CD4-positive, alpha-beta T cell treated with Interferon gamma for 1 hour (primary cell): ENCODE results near the gene DENND2C.

Source experiments
- DNase-seq: peaks from one replicate; pipeline ENCODE4 v3.0.0-alpha.2; 2020

The DENND2C gene

GRCh38 chr1:114677691-114678090 is 7.8 kb upstream of the DENND2C start:
- DNase-seq = no peak

- no peak for DNase-seq
These were observed 6.3 kb upstream of the DENND2C start for GRCh38 chr1:114676115-114676514.

- DNase-seq = no peak
These were observed 2.1 kb upstream of the DENND2C start for GRCh38 chr1:114671939-114672275.

DNA sequence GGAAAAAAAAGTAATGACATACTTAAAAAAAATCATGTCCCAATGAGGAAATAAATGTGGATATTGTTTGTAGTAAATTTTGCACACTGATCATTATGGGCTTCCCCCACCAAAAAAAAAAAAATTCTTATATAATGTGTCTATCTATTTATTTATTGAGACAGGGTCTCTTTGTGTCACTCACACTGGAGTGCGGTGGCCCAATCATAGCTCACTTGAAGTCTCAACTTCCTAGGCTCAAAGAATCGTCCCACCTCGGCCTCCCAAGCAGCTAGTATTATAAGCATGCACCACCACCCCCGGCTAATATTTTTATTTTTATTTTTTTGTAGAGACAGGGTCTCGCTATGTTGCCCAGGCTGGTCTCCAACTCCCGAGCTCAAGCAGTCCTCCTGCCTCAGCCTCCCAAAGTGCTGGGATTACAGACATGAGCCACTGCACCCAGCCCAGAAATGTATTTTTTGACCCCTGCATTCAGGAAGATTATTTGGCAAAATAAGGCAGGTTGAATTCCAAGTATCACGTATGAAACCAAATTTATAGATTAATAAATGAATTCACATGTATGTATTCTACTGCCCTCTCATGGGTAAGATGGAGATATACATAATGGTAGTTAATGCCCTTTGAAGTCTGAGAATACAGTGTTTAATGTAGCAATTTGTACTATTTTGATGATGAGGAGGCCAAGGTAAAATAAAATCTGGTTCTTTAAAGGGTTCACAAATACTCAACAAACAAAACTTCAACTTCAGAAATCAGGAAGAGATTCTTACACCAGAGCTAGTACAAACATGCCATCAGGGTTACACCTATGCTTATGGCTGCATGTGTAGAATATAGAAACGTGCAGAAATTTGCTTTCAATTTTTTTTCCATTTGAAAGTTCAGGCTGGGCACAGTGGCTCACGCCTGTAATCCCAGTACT is 1.4 kb upstream of the DENND2C start:
- no peak for DNase-seq

DNA sequence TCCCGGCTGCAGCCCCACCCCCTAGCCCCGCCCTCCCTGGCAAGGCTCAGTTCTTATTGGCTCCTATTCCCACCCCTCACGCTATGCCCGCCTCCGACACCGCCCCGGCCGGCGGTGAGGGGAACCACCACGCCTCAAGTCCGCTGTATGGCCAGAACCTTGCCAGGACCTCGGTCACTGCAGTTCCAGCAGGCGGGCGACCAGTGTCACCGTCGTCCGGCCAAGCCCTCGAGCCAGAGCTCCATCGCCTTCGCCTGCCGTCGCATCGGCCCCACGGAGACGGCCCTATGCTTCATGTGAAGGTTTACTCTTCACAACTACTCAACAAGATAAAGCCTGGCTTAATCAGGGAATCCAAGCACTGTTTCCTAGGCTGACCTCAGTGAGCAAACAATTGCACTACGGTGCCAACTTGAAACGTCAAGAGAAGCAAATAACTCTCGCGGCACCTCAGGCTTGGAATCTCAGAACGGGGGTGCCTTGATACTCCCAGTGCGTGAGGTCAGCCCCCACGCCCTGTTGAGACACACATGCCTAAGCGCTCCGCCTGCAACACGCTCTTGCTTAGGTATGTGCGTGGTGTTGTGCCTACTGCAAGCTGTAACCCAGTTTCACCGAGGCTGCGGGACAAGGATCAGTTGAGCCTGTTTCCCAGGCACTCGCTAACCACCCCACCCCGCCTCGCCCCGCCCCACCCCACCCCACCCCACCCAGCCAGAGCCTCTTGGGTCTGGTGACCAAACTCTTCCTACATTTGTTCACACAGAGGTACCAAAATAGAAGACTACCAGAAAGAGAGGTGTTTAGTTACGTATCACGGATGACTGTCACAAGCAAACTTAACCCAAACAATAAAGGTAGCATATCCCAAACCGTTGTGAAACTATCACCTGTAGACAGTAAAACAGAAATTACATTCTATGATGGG is 498 bp upstream of the DENND2C start:
- peak; percentile 85 for DNase-seq

DNA sequence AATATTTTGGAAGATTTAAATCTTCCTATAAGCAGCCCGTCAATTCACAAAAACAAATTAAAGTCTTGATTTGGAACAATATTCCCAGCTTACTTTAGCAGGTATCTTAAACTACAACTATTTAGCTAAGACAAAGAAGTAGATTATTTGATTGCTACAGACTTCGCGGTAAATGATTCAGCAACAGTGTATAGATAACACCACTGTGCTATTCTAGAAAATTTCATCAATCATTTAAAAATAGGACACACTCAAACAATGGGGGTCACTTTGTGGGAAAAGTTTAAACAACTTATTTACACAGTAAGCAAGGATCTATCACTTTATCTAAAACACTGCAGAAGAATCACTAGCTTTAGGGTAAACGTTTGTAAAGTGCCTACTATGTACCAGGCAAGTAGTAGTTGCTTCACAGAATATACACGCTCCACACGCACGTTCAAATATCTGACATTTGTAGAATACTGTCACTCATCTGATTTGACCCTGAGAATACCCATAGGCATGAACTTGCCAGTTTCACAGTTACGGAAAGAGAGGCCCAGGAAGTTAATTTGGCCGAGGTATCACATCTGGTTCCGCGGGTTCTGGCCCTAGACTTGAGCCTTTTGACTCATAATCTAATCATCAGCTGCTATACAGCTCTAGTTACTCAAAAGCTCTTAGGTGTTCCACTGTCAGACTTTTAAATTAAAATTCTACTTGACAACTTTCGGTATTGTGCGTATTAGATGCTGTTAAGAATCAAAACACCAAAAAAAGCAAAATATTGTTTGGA is 876 bp downstream of the DENND2C start:
- DNase-seq = no peak

DNA sequence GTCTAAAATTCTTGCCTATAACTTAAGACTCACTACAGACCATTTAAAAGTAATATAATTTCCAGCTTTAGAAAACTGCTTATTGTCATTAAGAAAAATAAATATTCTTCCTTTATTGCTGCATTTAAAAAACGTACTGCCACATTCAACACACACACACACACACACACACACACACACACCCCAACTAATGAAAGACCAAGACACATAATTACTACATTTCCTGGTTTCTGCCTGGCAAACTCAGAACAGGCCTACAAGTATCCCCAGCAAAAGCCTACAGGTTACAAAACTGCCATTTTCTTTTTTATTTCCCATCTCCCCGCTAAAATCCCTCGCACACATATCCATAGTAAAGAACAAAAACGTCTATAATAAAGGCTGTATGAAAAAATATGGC is 1.5 kb downstream of the DENND2C start:
- no peak for DNase-seq

GRCh38 chr1:114666954-114667353 is 2.9 kb downstream of the DENND2C start:
- DNase-seq = no peak

GRCh38 chr1:114660238-114660637 is 9.6 kb downstream of the DENND2C start:
- no peak for DNase-seq

DNA sequence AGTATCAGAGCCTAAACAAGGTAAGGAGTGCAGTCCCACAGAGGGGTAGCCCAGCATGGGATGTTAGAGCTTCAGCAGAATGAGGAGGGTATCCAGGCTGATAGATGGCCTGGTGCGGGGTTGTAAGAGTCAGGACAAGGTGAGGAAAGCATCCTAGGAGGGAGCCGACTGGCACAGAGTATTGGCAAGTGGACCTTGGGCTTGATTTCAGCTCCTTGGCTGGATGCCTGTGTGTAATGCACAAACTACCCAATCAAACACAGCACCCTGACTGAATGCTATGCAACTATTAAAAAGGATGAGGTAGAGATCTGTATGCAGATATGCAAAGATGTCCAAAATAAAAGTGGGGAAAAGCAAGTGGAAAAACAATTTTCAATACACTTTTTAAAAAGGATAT is 18.0 kb downstream of the DENND2C start:
- DNase-seq = no peak

- DNase-seq = no peak
These were observed 21.3 kb downstream of the DENND2C start for GRCh38 chr1:114648503-114648902.

DNA sequence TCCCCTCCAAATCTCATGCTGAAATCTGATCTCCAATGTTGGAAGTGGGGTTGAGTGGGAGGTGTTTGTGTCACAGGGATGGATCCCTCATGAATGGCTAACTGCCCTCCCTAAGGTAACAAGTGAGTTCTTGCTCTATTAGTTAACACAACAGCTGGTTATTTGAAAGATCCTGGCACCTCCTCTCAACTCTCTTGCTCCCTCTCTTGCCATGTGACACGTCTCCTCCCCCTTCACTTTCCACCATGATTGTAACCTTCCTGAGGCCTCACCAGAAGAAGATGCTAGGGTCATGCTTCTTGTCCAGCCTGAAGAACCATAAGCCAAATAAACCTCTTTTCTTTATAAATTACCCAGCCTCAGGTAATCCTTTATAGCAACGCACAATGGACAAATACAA is 28.5 kb downstream of the DENND2C start:
- no peak for DNase-seq

DNA sequence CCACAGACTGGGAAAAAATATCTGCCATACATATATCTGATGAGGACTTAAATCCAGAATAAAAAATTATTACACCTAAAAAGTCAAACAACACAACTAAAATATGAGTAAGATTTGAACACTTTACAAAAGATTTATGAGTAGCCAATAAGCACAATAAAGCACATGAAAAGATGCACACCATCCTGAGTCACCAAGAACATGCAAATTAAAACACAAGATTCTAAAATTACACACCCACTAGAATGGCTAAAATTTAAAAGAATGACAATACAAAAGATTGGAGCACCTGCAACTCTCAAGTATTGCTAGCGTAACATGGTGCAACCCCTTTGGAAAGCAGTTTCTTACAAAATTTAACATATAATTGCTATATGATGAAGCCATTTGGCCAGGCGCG is 30.9 kb downstream of the DENND2C start:
- no peak for DNase-seq

DNA sequence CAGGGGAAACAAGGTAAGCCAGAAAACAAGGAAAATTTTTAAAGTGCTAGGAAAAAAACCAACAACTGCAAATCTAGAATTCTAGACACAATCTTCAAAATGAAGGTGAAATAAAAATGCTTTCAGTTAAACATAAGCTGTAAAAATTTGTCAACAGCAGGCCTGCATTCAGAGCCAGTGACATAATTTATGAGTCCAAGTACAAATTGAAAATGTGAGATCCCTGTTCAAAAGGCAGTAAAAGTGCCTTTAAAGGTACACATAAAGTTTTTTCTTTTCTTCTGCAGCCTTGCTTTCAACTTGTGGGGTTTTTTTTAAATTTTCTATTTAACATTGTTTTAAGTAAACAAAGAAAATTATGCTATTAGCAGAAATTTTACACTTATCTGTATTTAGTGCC is 37.4 kb downstream of the DENND2C start:
- no peak for DNase-seq

DNA sequence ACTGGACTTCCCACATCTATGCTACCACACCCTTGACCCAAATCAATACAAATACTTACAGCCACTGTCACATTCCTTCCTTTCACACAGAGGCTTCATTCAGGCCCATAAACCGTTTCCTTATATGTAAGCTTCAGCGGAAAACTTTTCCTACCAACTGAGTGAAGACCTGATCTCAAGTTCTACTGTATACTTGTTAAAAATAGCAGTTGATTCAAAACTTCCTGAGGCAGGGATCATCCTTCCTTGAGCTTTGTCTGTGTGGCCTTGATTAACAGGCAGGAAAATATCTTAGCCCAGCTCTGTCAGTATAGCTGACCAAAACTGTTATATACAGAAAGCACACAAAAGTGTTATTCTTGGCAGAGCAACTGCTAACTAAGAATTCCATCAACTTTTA is 42.7 kb downstream of the DENND2C start:
- no peak for DNase-seq

- no peak for DNase-seq
These were observed 46.5 kb downstream of the DENND2C start for GRCh38 chr1:114623364-114623763.

GRCh38 chr1:114620419-114620818 is 49.4 kb downstream of the DENND2C start:
- DNase-seq = no peak

DNA sequence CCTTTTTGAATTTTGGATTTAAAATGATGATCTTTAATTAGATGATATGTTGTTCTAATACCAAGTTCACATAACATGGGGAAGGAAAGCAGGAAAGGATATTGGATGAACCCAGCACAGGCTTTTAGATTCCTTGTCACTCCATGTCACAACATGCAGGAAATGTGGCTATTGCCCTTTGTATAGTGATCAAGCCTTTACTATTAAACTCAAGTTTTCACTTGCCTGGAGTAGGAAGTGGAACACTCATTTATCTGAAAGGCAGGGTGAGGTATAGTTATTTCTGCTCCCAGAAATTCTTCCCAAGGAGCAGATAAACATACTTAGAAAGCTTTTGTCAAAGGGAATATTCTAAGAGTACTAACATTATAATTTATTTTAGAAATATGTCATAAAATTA is 51.2 kb downstream of the DENND2C start:
- DNase-seq = no peak

DNA sequence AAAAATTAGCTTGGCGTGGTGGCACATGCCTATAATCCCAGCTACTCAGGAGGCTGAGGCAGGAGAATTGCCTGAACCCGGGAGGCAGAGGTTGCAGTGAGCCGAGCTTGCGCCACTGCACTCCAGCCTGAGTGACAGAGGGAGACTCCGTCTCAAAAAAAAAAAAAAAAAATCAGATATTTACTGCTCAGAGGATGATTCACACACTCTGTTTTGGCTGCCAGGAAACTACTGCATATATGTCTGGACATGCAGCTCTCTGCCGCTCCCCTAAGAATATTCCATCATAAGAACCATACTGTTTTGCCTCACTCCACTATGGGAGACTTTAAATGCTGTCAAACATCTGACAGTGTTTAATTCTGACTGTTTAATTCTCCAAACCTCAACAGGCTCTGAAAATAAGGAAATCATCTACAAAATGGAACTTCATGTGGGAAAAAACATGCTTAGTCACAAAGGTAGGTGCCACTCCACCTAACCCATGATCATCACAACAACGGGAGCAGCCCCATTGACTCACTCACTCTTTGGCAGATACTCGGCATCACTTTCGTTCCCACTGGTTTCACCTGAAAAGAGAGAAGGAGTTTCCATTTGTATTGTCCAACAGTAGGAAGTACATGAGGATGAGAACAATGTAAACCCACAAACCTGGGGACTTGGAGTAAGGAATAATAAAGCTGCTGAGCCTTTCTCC is 59.2 kb downstream of the DENND2C start:
- DNase-seq = no peak

GRCh38 chr1:114609826-114610225 is 60.0 kb downstream of the DENND2C start:
- no peak for DNase-seq

DNA sequence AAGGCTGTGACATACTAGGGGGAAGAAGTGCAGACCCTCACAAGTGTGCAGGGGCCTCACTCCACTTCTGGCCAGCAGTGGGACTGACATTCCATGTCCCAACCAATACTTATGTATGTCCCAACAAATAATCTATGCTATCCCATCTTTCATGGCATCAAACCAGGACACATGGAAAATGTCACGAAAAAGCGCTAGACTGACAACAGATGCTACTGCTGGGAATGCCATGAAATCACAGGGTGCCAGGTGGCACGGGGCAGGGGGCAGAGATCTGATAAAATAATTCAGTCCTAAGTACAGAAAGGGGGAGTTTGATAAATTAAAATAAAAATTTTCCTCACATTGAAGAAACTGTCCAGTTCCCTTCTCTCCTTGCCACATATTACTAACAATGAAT is 60.8 kb downstream of the DENND2C start:
- no peak for DNase-seq

DNA sequence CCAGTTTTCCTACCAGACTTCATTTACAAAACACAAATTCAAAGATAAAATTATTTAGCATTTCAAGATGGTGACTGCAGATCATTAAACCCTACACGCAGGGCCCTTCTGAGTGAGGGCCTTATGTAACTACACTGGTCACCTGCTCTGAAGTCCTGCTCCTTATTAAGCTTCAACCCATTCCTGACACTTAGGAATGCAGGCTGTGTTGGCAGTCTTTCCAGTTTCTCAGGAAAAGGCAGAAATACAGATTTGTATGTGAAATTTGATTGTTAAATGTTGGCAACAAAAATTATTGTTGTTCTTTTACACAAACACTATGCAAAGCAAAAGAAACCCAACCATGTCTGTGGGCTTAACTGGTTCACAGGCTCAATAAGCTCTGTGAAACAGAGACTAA is 62.6 kb downstream of the DENND2C start:
- no peak for DNase-seq

- no peak for DNase-seq
These were observed 71.9 kb downstream of the DENND2C start for GRCh38 chr1:114597949-114598348.
